Cardiac septum (tissue), 1 donor: ENCODE measurements around the gene HIGD1B. TPM values are rescaled to one million over a fixed set of nuclear protein-coding genes. Genes with fewer than 3 reads are reported as not detected.
"Not testable (repeated sequence)": the region's sequence is repeated elsewhere in the genome, so short reads cannot be mapped to it uniquely, and the experiment has no call there.

Experiments used
- DNase-seq: peaks from one replicate; pipeline ENCODE4 v3.0.0-alpha.2; 2020; ENCODE audit warnings: low spot score
- intact Hi-C: fragments of 100-400 bp; cut with DNase I; formaldehyde crosslinking; loops from one replicate; pipeline ENCODE4 v1.14.0; 2022
- long read RNA-seq: library from polyadenylated mRNA; unstranded; transcript quantifications from one replicate; pipeline ENCODE4 v2.0.0, GENCODE V29; 2021
- total RNA-seq: library from RNA; stranded (reverse); fragmentation: NEBNext Ultra II Directional; extraction: Animal tissue kit (Norgen Biotek cat#: 25700); gene quantifications from one replicate; pipeline ENCODE4 v1.2.1, GENCODE V29; 2021
- donor health status: DM: no; HTN: no; CAD: no.

Gene HIGD1B
- total RNA-seq, result 10.3 TPM
- long read RNA-seq, partial matches to known transcripts, result 0 of 2 reads
- long read RNA-seq, other reads (novel, unspliced or antisense), result 1 of 2 reads

DNA sequence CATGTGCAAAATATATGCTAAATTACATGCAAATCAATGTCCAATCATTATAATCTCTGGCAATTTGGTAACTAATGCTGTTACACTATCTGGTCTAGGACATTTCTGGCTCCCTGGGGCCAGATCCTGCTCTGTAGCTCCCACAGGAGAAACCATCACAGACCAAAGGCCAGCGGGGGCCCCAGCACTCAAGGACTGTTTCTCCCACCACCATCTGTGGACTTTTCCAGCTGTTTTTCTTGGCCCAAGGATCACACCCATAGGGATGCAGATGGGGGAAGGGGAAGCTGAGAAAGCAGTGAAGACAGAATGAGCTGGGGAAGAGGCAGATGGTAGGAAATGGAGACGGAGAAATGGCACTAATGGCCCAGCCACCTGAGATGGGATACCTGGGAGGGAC lies at the start of gene HIGD1B:
TSS of gene HIGD1B (plus strand) at position 298 of the 400 bp plus-strand sequence. CDS start 270 bp downstream, outside the sequence.
- intact Hi-C loops, result no loop called here

DNA sequence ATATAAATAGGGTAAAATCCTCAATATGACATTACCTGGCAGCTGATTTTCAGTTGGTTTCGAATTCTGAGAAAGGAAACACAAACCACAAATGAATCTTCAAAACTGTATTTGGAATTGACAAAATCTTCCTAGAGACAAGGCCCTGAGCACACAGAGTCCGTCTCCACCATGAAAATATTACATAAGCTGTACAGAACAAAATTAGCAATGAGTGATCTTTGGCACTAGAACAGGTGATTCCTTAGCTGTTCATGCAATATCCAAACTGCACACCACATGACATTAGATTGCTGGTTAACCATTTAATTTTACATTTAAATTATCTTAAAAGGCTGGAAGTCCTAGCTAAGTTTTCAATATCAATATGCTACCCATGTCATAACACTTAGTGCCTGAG lies 49.3 kb upstream of the HIGD1B start:
- intact Hi-C loops, result no loop called here

More for the DNA sequence above, at the start of gene HIGD1B:
- DNase-seq, result no peak

DNA sequence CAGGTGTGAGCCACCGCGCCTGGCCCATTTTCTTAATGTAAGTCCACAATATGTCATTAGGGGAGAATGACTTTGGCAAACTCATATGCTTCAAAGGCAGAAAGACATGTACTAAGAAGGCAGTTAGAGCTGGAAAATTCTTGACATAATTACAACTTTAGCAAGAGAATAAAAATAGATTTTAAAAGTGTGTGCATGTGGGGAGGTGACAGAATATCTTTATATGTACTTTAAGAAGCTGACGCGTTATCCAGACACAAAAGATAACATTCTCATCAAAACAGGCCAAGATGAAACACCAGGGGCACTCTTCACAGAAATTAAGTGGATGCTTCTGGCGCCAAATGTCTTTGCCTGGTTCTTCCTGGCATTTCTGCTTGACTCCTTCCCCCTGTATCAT lies 45.8 kb upstream of the HIGD1B start:
- intact Hi-C loops, result no loop called here

More for the DNA sequence above, 49.3 kb upstream of the HIGD1B start:
- no peak for DNase-seq

DNA sequence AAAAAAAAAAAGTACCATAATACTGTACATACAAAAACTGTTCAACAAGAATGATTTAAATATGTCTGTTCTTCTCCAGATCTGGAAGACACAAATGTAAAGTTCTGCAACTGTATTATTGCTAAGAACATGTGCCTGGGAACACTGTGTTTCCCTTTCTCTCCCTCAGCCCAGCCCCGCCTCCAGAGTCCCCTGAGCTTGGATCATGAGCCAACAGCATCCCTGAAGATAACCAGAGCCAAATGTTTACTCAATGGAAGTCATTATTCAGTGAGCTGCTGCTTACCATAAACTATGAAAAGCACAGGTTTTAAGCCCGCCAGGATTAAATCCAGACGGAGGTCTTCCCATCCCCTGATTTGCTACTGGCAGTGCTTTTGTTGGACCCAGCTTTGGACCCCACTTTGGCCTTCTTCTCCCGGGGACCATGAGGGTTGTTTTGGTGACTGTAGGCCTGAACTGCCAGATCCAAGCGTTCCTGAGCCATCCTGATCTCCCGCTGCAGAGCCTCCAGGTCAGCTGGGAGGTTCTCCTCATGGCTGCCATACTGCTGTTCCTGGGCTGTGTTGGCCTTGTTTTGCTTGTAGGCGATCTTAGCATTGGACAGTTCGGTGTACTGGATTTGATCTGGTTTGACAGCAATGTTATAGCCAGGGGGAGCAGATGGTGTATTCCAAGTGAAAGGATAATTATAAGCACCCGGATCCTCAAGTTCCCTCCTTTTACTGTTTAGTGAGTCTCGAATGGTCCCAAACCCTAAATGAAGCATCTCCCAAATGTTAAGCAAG lies 43.2 kb upstream of the HIGD1B start:
- intact Hi-C loops, result no loop called here

More for the DNA sequence above, 45.8 kb upstream of the HIGD1B start:
- no peak for DNase-seq

DNA sequence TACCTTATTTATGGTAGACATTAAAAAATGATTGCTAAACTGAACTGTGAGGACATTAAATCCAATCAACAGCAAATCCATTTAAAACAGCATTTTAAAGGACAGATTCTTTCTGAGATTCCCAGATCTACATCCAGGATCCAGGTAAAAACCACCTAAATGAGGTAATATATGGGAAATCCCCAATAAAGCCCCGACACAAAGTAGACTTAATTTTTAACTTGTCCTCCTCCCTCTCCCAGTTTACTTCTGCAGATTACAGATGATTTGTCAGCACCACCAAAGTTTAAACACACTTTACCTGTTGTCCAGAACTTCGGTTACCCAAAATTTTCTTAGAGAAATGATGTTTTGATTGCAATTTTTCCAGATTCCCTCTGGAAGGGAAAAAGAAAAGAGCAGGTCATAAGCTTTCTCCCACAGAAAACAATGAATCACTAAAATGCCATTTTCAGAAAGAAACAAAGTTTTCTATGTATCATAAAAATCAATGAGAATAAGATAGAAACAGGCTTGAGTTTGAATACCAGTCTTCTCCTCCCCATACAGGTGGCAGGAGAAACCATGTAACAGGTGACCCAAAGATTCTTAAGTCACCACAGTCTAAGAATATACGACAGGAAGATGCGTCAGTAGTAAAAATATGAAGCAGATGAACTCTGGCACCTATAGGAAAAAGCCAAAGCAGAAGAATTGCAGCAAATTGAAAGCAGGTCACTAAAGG lies 40.4 kb upstream of the HIGD1B start:
- intact Hi-C loops, result no loop called here
- no peak for DNase-seq

More for the DNA sequence above, 43.2 kb upstream of the HIGD1B start:
- DNase-seq, result no peak

DNA sequence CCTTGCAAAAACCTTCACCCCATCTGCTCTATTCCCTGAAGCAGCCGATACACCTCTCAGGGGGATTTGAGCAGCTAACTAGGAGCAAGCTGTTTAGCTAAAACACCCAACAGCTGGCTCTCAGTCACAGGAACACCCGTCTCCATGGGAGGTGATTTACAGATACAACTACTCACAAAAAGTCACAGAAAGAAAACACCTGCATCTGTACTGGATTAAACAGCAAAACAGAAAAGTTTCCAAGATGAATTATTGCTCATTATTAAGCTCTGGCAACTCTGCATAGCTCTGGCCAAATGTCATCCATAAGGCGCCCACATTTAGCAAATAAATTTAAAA lies 39.9 kb upstream of the HIGD1B start:
- intact Hi-C loops, result no loop called here
- peak; percentile 15 for DNase-seq

DNA sequence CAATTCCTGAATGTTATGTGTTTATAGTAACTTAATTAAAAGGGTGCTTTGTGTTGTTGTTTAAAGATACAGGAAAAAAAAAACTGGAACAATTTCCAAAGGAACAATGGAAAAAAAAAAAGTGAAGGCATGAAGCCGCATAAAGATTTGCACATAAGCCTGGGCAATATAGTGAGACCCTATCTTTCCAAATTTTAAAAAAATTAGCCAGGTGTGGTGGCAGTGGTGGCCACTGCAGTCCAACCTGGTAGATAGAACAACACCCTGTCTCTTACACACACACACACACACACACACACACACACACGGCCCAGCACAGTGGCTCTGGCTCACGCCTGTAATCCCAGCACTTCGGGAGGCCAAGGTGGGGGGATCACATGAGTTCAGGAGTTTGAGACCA lies 39.5 kb upstream of the HIGD1B start:
- DNase-seq, result no peak
- intact Hi-C loops, result no loop called here

DNA sequence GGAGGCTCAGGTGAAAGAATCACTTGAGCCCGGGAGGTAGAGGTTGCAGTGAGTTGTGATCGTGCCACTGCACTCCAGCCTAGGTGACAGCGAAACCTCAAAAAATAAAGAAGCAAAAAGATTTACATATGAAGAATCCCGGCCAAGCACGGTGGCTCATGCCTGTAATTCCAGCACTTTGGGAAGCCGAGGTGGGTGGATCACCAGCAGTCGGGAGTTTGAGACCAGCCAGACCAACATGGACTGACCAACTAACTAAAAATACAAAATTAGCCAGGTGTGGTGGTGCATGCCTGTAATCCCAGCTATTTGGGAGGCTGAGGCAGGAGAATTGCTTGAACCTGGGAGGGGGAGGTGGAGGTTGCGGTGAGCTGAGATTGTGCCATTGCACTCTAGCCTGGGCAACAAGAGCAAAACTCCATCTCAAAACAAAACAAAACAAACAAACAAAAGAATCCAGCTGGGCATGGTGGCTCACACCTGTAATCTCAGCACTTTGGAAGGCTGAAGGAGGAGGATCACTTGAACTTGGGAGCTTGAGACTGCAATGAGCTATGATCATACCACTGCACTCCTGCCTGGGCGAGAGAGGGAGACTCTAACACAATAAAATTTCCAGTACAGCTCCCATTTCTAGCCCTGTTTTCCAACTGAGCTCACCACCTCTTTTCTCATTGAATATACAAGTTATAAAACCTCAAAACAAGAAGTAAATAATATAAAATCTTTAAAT lies 38.9 kb upstream of the HIGD1B start:
- DNase-seq, intact Hi-C loops: not testable (repeated sequence)

DNA sequence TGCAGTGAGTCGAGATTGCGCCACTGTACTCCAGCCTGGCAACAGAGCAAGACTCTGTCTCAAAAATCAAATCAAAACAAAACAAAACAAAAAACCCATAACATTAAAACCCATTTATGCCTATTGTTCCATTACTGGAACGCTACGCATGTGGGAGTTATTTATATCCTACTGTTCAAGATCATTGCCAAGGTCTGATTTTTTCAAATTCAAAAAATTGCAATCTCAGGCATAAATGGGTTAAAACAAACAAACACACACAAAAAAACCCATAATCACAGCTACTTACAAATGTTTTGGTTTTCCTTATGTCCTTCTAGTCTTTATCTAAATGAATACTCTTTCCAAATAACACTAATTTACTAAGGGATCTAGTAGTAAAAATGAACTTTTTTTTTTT lies 35.4 kb upstream of the HIGD1B start:
- DNase-seq, result no peak
- intact Hi-C loops, result no loop called here

DNA sequence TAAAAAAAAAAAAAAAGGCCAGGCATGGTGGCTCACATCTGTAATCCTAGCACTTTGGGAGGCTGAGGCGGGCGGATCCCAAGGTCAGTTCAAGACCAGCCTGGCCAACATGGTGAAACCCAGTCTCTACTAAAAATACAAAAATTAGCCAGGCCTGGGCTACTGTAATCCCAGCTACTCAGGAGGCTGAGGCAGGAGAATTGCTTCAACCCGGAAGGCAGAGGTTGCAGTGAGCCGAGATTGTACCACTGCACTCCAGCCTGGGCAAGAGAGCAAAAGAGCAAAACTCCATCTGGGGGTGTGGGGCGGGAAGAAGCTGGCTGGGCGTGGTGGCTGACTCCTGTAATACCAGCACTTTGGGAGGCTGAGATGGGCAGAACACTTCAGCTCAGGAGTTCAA lies 29.2 kb upstream of the HIGD1B start:
- intact Hi-C loops, DNase-seq: not testable (repeated sequence)

DNA sequence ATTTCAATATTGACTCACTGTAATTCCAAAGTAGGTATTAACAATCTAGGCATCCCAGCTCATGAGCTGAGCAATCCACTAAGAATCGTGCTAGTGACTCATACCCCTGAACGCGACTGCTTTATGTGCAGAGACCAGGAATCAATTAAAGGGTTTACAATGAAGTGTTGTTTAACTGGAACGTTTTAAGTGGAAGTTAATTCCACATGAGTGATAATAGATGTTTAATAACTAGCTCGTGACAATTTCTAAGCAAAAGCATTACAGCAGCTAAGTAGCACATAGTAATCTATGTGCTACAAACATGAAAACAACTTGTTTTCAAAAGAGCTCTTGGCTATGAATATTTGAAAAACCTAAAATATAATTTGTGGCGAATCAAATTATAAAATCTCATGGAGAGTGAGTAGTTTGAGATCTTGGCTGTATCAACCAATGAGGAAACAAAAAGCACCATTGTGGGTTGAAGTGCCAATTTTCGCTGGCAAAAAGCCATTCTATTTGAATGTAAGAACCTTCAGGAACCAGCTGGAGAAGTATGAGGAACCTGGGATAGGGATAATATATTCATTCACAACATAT lies 27.0 kb upstream of the HIGD1B start:
- DNase-seq, result no peak
- intact Hi-C loops, result no loop called here

DNA sequence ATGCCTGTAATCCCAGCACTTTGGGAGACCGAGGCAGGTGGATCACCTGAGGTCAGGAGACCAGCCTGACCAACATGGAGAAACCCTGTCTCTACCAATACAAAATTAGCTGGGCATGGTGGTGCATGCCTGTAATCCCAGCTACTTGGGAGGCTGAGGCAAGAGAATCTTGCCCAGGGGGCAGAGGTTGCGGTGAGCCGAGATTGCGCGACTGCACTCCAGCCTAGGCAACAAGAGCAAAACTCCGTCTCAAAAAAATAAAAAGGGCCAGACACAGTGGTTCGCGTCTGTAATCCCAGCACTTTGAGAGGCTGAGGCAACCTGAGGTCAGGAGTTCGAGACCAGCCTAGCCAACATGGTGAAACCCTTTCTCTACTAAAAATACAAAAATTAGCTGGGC lies 22.4 kb upstream of the HIGD1B start:
- DNase-seq, intact Hi-C loops: not testable (repeated sequence)

DNA sequence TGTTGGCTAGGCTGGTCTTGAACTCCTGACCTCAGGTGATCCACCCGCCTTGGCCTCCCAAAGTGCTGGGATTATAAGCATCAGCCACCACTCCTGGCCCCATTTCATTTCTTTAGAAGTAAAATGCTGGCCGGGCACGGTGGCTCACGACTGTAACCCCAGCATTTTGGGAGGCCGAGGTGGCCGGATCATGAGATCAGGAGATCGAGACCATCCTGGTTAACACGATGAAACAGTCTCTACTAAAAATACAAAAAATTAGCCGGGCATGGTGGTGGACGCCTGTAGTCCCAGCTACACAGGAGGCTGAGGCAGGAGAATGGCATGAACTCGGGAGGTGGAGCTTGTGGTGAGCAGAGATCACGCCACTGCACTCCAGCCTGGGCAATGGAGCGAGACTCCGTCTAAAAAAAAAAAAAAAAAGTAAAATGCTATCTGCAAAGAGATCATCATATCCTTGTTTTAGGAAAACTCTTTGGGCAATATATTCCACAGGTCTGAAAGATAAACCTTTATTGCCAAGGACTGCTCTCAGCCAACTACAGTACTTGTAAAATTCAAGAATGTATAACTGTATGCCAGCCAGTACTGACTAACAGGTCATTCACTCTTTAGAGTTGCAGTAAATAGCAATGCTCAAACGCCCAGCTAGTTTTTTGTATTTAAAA lies 21.4 kb upstream of the HIGD1B start:
- no peak for DNase-seq
- intact Hi-C loops, result no loop called here

DNA sequence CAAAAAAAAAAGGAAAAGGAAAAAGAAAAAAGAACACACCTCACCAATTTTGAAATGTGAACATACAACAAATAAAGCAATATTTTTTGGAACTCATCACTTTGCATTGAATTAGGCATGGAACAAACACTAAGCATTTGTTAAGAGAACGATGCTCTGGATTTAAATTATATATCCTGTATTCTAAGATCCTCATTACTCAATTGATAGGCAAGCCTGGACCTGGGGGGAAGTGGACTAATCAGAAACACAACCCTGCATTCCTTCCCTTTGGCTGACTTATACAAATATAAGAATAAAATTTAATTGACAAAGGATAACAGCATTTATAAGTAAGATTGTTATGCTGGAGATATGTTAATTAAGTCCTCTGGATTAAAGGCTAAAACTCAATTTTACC lies 19.8 kb upstream of the HIGD1B start:
- DNase-seq, result no peak
- intact Hi-C loops, result loop anchor here (2.0 kb wide), 1 partner anchor 47 kb away; no protein-coding TSS in a partner anchor

DNA sequence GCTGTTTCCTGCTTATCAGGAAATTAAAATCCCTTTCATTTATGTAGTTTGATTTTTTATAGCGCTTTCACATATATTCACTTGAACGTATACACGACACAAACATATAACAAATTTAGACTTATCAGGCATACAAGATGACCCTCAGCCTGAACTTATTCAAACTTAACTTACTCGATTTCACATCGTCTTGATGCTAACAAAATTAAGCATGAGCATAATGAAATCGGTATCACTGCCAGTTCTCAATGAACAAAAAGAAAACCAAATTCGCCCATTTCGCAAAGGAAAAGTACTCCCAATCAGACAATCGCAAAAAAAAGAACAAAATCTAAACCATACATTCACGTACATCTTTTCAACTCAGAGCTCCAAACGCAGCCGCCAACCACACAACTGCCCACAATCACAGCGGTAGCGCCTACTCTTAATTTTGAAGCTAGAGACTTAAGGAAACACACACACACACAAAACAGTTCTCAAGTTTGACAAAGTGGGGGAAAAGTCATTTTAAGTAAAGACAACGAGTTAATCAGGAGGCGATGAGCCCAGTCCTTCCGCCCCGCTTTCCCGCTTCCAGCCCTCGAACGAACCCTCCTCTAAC lies 18.7 kb upstream of the HIGD1B start:
- no peak for DNase-seq
- intact Hi-C loops, result loop anchor here (2.0 kb wide), 1 partner anchor 48 kb away; no protein-coding TSS in a partner anchor

DNA sequence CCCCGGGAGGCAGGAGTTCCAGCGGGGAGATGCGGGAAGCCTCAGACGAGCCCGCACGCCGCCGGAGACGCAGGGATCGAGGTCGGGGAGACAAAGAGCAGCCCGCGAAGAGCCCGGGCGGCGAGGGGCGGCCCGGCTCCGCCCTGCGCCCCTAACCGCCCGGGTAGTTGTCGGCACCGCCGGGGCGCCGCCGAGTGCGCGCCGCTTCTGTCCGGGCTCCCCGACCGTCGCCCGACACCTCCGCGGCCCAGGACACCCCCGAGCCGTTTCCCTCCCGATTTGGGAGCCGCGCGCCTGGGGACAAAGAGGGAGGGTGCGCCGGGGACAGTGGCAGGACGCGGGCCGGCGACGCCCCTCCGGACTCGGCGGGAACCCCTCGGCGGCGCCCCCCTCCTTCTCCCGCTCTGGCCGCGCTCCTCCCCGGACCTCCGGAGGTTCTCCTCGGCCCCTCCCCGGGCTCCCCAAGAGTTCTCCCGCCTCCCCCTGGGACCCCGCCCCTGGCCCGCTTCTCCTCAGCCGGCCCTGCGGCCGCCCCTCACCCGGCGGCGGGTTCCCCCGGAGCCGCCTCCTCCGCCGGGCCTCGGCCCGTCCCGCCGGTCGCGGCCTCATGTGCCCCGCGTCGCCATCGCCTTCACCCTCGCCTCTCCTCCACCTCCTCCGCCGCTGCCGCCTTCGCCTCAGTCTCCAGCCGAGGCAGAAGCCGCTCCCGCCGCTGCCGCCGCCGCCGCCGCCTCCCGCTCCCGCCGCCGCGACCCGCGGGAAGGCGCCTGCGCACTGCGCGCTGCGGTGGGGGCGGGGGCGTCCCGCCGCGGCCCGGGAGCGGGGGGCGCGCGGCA lies 17.9 kb upstream of the HIGD1B start, which contains the start of gene GJC1:
TSS of gene GJC1 (minus strand) at position 765 of the 836 bp plus-strand sequence. CDS start 24,470 bp downstream, outside the sequence.
- DNase-seq, result peak; percentile 79

DNA sequence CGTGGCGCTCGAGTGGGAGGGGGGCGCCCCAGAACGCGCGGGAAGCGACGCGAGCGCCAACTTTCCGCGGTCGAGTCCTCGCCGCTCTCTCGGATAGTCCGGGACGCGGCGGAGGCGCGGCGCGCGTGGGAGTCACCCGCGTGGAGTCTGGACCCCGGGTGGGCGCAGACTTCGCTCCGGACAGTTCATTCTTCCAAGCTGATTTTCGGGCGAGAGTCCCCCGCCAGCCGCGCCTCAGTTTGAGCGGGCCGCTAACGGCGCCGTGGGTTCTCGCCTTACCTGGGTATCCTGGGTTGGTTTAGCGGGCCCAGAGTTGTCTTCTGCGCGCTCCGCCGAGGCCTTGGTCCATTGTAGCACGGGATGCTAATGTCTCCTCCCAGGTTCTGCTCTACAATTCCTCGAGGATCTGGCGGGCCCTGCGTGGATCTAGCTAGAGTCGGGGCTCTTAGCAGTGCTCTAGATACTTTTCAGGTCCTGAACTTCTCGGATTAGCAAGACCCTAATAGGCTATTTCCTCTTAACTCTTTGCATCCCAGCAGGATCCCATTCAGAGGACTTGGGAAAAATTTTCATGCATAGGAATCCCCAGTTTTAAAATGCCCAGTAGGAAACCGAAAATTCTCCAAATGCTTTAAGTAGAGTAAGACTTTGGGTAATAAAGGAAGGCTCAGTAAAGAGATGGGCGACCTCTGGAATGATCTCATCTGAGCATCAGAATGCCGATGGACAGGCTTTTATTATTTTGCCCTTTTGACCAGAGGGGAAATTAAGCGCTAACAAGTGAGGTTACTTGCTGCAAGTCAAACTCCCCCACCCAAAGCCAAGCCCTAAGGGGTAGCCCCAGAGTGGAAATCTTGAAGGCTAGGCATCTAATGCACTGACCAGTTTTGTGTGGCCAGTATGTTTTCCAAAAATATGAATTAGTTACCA lies 17.1 kb upstream of the HIGD1B start:
- intact Hi-C loops, result no loop called here
- peak; percentile 67 for DNase-seq

More for the DNA sequence above, 17.9 kb upstream of the HIGD1B start, which contains the start of gene GJC1:
- intact Hi-C loops, result loop anchor here (2.0 kb wide), 1 partner anchor 49 kb away; no protein-coding TSS in a partner anchor
